Measurements from ENCODE around the gene IGFBP5.

IGFBP5 gene

DNA sequence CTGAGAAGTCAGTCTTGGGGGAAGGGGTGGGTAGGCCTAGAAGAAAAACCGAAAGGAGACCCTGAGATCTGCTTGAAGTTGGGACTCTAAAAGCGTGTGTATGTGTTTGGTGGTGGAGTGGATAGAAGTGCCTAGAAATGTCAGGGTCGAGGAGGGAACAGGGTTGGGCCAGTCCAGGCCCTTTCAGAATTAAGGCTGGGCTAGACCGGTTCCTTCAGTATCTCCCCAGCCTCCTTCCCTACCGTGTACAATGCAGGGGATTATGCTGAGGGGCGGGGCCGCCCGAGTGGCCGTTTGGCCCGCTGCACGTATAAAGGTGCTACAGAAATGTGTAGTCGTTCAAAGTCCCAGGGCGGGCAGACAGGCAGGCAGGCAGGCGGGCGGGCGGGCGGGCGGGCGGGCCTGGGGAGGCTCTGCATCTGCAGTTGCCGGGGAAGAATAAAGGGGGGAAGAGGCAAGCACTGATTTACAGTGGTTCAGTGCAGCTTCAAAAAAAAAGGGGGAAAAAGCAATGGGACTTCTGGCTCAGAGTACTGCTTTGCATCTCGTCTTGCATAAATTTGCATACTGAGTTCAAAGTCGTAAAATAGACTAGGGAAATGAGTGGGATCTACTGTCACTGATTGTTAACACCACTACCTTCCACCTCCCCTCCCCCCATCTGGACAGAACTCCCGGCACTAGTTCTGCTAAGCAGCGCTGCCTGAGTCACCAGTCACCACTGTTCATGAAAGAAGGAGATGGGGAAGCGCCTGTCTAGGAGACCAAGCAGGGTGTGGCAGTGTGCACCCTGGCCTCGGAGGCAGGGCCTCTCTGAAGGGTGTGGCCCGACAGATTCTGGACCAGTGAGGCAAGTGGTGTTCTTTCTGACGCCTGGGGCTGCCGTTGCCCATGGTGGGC is 58.5 kb downstream of the IGFBP5 start:
- no peak overlapping the region for H3K4ac ChIP-seq (ENCODE audit: low read length)
- H2BK15ac ChIP-seq (ENCODE audit: low read length), result no peak overlapping the region
- peak overlapping the region; percentile 55 for H2AFZ ChIP-seq (ENCODE audit: low read length)
- no peak overlapping the region for H2BK12ac ChIP-seq (ENCODE audit: low read length)
- H3K4me3 ChIP-seq (ENCODE audit: low read length in 2 of 2), result peak overlapping the region; percentile 71 to 82
- no peak overlapping the region for H2BK120ac ChIP-seq (ENCODE audit: low read depth, low read length)
- WGBS, 2 donors (ENCODE audit: extremely low coverage in 2 of 2, insufficient read length in 2 of 2, insufficient replicate concordance in 1 of 2), result no CpG with 5 or more reads among the region's 29 CpGs
- H3K27ac ChIP-seq (replicated peaks; ENCODE audit: low read length), result peak overlapping the region; percentile 93
- peaks cover 18% of the 10 kb centered on the region for H3K79me1 ChIP-seq (ENCODE audit: low read depth, low read length)
- H3K14ac ChIP-seq (ENCODE audit: low read length), result no peak overlapping the region
- peak overlapping the region; percentile 90 for H3K4me2 ChIP-seq (ENCODE audit: insufficient read depth, low read length, poor library complexity, severe bottlenecking)
- no peak overlapping the region for H2BK5ac ChIP-seq (ENCODE audit: low read length)
- peaks cover 14 to 42% of the 10 kb centered on the region in 2 donors for H3K36me3 ChIP-seq (replicated peaks in 1 of 2; ENCODE audit: control insufficient read depth in 2 of 2, insufficient read depth in 2 of 2, low read length in 2 of 2)
- no peak overlapping the region for H3K23ac ChIP-seq (ENCODE audit: low read depth, low read length, poor library complexity)
- DNase-seq (ENCODE audit: low spot score), result peak; percentile 63
- peak overlapping the region; percentile 23 for H2AK5ac ChIP-seq (ENCODE audit: low read depth, low read length)
- H3K9me3 ChIP-seq (replicated peaks in 1 of 2; ENCODE audit: control insufficient read depth in 2 of 2, insufficient read depth in 1 of 2, low read depth in 1 of 2, low read length in 2 of 2), result no peaks in the 10 kb centered on the region
- H4K91ac ChIP-seq (ENCODE audit: low read depth, low read length, poor library complexity), result peak overlapping the region; percentile 41
- H4K8ac ChIP-seq (ENCODE audit: low read depth, low read length), result no peak overlapping the region
- H3K9ac ChIP-seq (ENCODE audit: low read depth, low read length, poor library complexity), result peak overlapping the region; percentile 13
- peaks cover 15 to 18% of the 10 kb centered on the region in 2 donors for H3K4me1 ChIP-seq (ENCODE audit: control insufficient read depth in 2 of 2, insufficient read depth in 1 of 2, low read depth in 1 of 2, low read length in 2 of 2)
- H3K27me3 ChIP-seq (ENCODE audit: control insufficient read depth in 3 of 3, insufficient read depth in 3 of 3, low read depth in 1 of 3, low read length in 3 of 3), result no peaks in the 10 kb centered on the region
- H3K18ac ChIP-seq (ENCODE audit: low read length), result peak overlapping the region; percentile 88

- Histone ChIP-seq H3K18ac (ENCODE audit: low read length) (peak overlapping the region; percentile 88), H2BK12ac (ENCODE audit: low read length) (no peak overlapping the region), H4K8ac (ENCODE audit: low read depth, low read length) (no peak overlapping the region), H3K27me3 (ENCODE audit: control insufficient read depth in 3 of 3, insufficient read depth in 3 of 3, low read depth in 1 of 3, low read length in 3 of 3) (no peaks in the 10 kb centered on the region), H2BK5ac (ENCODE audit: low read length) (peak overlapping the region; percentile 7), H4K91ac (ENCODE audit: low read depth, low read length, poor library complexity) (peak overlapping the region; percentile 41), H2AFZ (ENCODE audit: low read length) (peak overlapping the region; percentile 55), H3K4me1 (ENCODE audit: control insufficient read depth in 2 of 2, insufficient read depth in 1 of 2, low read depth in 1 of 2, low read length in 2 of 2) (peaks cover 15 to 18% of the 10 kb centered on the region in 2 donors), H3K4me3 (ENCODE audit: low read length in 2 of 2) (peak overlapping the region; percentile 71 to 82), H3K36me3 (replicated peaks in 1 of 2; ENCODE audit: control insufficient read depth in 2 of 2, insufficient read depth in 2 of 2, low read length in 2 of 2) (peaks cover 12 to 37% of the 10 kb centered on the region in 2 donors), H3K4me2 (ENCODE audit: insufficient read depth, low read length, poor library complexity, severe bottlenecking) (peak overlapping the region; percentile 90), H3K14ac (ENCODE audit: low read length) (no peak overlapping the region), H2AK5ac (ENCODE audit: low read depth, low read length) (peak overlapping the region; percentile 23), H3K9me3 (replicated peaks in 1 of 2; ENCODE audit: control insufficient read depth in 2 of 2, insufficient read depth in 1 of 2, low read depth in 1 of 2, low read length in 2 of 2) (no peaks in the 10 kb centered on the region), H2BK15ac (ENCODE audit: low read length) (no peak overlapping the region), H3K9ac (ENCODE audit: low read depth, low read length, poor library complexity) (peak overlapping the region; percentile 67), H3K79me1 (ENCODE audit: low read depth, low read length) (peaks cover 18% of the 10 kb centered on the region), H2BK120ac (ENCODE audit: low read depth, low read length) (peak overlapping the region; percentile 27), H3K23ac (ENCODE audit: low read depth, low read length, poor library complexity) (no peak overlapping the region), H3K27ac (replicated peaks; ENCODE audit: low read length) (peak overlapping the region; percentile 93), H3K4ac (ENCODE audit: low read length) (no peak overlapping the region)
- DNase-seq (ENCODE audit: low spot score), result peak; percentile 72
- no CpG with 5 or more reads among the region's 18 CpGs for WGBS, 2 donors (ENCODE audit: extremely low coverage in 2 of 2, insufficient read length in 2 of 2, insufficient replicate concordance in 1 of 2)
Measured at GRCh38 chr2:216635701-216636550, 59.4 kb downstream of the IGFBP5 start.

GRCh38 chr2:216635171-216635570 is 60.2 kb downstream of the IGFBP5 start:
- Histone ChIP-seq H3K27ac (replicated peaks; ENCODE audit: low read length) (peak overlapping the region; percentile 93), H3K9ac (ENCODE audit: low read depth, low read length, poor library complexity) (no peak overlapping the region), H2BK15ac (ENCODE audit: low read length) (no peak overlapping the region), H4K8ac (ENCODE audit: low read depth, low read length) (no peak overlapping the region), H2AFZ (ENCODE audit: low read length) (no peak overlapping the region), H3K36me3 (replicated peaks in 1 of 2; ENCODE audit: control insufficient read depth in 2 of 2, insufficient read depth in 2 of 2, low read length in 2 of 2) (peaks cover 4 to 29% of the 10 kb centered on the region in 2 donors), H3K23ac (ENCODE audit: low read depth, low read length, poor library complexity) (no peak overlapping the region), H2AK5ac (ENCODE audit: low read depth, low read length) (no peak overlapping the region), H3K14ac (ENCODE audit: low read length) (no peak overlapping the region), H2BK5ac (ENCODE audit: low read length) (peak overlapping the region; percentile 40), H3K79me1 (ENCODE audit: low read depth, low read length) (peaks cover 12% of the 10 kb centered on the region), H3K18ac (ENCODE audit: low read length) (peak overlapping the region; percentile 81), H3K4me2 (ENCODE audit: insufficient read depth, low read length, poor library complexity, severe bottlenecking) (peak overlapping the region; percentile 90), H2BK120ac (ENCODE audit: low read depth, low read length) (no peak overlapping the region), H2BK12ac (ENCODE audit: low read length) (no peak overlapping the region), H3K9me3 (replicated peaks in 1 of 2; ENCODE audit: control insufficient read depth in 2 of 2, insufficient read depth in 1 of 2, low read depth in 1 of 2, low read length in 2 of 2) (no peaks in the 10 kb centered on the region), H3K4me3 (ENCODE audit: low read length in 2 of 2) (peak overlapping the region; percentile 75 to 82), H3K4ac (ENCODE audit: low read length) (no peak overlapping the region), H3K27me3 (ENCODE audit: control insufficient read depth in 3 of 3, insufficient read depth in 3 of 3, low read depth in 1 of 3, low read length in 3 of 3) (no peaks in the 10 kb centered on the region), H3K4me1 (ENCODE audit: control insufficient read depth in 2 of 2, insufficient read depth in 1 of 2, low read depth in 1 of 2, low read length in 2 of 2) (peaks cover 15 to 18% of the 10 kb centered on the region in 2 donors), H4K91ac (ENCODE audit: low read depth, low read length, poor library complexity) (no peak overlapping the region)
- DNase-seq (ENCODE audit: low spot score), result peak; percentile 47
- no CpG with 5 or more reads among the region's 7 CpGs for WGBS, 2 donors (ENCODE audit: extremely low coverage in 2 of 2, insufficient read length in 2 of 2, insufficient replicate concordance in 1 of 2)
